HL-60/S4 (cell line): ENCODE data around the gene C12orf76.
"Not testable (repeated sequence)": the region's sequence is repeated elsewhere in the genome, so short reads cannot be mapped to it uniquely, and the experiment has no call there.

Source experiments
- in situ Hi-C: fragments of 300-500 bp; cut with MboI; formaldehyde crosslinking; loops from 2 replicates; pipeline ENCODE4 v1.14.3; 2022; ENCODE audit warnings: low sequenced_read_pairs

The C12orf76 gene

DNA sequence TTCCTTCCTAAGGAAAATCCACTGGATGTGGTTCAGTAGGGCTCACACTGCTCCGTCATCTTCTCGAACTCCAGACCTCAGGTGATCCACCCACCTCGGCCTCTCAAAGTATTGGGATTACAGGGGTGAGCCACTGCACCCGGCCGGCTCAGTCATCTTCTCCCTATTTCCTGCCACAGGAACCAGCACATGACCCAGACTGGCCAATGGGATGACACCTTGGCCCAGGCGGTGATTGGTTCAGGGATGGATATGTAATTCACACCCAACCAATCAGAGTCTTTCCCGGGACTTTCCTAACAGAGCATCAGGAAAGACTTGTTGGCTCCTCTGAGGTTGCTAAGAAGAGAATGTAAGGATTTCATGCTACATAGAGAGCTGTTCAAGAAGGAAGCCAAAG lies 19.2 kb upstream of the C12orf76 start:
- in situ Hi-C loops, result no loop called here

DNA sequence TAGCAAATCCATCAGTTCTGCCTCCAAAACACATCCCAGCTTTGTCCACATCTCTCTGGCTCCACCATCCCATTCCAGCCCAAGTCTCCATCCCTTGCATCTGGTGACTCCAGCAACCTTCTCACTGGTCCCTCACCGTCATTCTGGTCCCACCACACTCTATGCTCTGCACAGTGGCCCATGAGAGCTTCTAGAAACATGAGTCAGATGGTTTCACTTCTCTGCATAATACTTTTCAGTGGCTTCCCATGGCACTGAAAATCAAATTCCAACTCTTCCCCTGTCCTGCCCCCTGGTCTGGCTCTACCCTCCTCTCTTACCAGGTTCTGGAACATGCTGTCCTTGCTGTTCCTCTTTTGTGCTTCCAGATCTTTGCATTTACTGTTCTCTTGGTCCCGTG lies 17.2 kb upstream of the C12orf76 start:
- in situ Hi-C loops, result no loop called here

DNA sequence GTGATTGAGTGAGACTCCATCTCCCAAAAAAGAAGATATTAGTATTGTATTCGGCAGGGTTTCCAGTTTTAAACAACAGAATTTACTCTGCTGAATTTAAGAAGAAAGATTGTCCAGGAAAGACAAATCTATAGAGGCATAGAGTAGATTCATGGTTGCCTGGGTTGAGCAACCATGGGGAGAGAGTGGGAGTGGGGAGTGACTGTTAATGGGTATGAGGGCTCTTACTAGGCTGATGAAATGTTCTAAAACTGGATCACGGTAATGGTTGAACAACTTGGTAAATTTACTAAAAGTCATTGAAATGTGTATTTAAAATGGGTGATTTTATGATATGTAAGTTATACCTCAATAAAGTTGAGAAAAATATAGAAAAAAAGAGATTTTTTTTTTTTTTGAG lies 13.9 kb upstream of the C12orf76 start:
- in situ Hi-C loops, result no loop called here

DNA sequence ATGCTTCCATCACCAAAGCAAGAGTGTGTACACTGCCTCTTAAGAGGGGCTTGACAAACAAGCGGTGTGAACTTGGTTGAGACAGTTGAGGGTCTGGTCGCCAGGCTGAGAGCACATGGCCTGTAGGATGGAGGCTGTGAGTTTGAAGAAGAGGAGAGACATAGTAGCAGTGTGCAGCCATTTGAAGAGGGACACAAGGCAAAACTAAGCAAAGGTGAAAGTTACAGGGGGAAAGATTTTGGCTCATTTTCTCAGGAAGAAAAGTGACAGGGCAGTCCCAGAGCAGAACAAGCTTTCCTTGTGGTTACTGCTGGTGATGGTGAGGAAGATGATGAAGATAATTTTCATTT lies 11.3 kb upstream of the C12orf76 start:
- in situ Hi-C loops, result no loop called here

DNA sequence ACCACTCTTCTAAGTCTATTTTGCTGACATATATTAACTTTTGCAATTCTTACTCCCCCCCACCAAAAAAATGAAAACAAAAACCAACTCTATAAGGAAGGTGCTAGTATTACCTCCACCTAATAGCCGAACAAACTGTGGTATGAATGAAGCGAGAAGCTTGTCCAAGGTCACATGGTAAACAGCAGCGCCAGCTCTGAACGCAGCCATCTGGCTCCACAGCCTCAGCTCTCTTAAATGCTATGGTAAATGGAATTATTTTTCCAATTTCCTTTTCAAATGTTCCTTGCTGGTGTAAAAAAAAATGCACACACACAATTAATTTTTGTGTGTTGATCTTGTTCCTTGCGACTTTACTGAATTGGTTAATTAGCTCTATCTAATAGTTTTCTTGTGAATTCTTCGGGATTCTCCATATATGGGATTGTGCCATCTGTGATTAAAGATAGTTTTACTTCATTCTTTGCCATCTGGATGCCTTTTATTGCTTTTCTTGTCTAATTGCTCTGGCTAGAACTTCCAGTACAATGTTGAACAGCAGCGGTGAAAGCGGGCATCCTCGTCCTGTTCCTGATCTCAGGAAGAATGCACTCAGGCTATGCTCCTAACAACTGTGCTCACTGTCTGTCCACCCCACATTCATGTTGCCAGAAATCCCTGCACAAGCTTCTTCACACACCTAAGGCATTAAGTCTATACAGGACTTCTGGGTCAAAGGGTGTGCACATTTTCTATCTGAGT lies 10.7 kb upstream of the C12orf76 start:
- in situ Hi-C loops, result no loop called here

DNA sequence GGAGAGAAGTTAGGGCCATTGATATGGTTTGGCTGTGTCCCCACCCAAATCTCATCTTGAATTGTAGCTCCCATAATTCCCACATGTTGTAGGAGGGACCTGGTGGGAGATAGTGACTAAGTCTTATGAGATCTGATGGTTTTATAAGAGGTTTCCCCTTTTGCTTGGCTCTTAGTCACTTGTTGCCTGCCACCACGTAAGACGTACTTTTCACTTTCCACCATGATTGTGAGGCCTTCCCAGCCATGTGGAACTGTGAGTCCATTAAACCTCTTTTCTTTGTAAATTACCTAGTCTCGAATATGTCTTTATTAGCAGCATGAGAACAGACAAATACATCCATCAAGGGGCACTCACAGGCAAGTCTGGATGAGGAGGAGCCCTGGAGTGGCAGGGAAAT lies 8.3 kb upstream of the C12orf76 start:
- in situ Hi-C loops, result not testable (repeated sequence)

DNA sequence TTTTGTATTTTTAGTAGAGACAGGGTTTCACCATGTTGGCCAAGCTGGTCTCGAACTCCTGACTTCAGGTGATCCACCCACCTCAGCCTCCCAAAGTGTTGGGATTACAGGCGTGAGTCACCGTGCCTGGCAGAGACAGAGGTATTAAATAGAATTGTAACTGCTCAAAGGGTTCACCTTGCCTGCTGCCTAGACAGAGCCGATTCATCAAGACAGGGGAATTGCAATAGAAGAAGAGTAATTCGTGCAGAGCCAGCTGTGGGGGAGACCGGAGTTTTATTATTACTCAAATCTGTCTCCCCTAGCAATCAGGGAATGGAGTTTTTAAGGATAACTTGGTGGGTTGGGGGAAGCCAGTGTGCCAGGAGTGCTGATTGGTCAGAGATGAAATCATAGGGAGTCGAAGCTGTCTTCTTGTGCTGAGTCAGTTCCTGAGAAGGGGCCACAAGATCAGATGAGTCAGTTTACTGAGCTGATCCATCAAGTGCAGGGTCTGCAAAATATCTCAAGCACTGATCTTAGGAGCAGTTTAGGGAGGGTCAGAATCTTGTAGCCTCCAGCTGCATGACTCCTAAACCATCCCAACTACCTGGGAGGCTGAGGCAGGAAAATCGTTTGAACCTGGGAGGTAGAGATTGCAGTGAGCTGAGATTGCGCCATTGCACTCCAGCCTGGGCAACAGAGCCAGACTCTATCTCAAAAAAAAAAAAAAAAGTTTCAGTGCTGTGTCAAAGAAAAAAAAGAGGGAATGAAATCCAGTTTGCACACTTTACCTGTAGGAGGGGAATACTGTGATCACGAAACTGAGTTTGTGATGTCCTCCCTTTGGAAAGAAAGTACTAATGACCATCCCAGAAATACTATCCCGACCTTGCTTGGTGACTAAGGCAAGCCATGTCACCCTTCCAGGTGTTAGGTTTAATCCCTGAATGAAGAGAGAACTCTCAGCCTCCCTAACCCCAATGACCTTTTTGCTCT lies 7.3 kb upstream of the C12orf76 start:
- in situ Hi-C loops, result not testable (repeated sequence)

DNA sequence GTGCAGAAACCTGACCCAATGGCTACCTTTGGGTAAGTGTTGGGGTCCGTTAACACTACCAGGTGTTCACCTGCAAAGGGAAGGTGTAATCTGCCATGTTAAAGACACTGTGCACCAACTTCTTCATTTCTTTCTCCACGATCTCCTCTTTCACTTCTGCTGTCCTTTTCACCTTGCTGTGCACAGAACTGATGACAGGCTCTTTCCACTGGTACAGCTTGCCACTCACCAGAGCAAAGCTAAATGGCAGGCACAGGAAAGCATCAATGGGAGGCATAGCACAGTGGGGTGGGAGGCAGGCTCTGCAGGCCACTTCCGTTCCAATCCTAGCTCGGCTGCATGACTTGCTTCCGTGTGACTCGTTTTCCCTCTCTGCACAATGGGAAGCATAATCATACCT lies 2.6 kb upstream of the C12orf76 start:
- in situ Hi-C loops, result no loop called here

DNA sequence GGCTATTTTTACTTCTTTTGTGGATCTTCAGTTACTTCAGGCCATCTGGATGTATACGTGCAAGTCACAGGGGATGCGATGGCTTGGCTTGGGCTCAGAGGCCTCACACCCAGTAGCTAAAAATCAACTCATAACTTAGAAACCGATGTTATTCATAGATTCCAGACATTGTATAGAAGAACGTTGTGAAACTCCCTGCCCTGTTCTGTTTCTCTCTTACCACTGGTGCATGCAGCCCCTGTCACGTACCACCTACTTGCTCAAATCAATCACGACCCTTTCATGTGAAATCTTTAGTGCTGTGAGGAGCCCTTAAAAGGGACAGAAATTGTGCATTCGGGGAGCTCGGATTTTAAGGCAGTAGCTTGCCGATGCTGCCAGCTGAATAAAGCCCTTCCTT lies 1.3 kb upstream of the C12orf76 start:
- in situ Hi-C loops, result not testable (repeated sequence)

DNA sequence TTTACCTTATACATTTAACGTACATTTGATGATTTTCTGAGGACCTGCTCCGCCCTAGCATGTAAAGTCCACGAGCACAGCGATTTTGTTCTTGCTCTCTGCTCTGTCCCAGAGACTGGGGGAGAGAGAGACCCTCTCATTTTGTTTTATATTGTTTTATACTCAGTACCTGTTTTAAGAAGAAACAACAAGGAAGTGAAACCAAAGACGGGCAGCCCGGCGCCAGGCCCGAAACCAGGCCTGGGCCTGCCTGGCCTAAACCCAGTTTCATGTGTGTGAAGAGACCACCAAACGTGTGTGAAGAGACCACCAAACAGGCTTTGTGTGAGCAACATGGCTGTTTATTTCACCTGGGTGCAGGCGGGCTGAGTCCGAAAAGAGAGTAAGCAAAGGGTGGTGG lies 712 bp upstream of the C12orf76 start:
- in situ Hi-C loops, result not testable (repeated sequence)

DNA sequence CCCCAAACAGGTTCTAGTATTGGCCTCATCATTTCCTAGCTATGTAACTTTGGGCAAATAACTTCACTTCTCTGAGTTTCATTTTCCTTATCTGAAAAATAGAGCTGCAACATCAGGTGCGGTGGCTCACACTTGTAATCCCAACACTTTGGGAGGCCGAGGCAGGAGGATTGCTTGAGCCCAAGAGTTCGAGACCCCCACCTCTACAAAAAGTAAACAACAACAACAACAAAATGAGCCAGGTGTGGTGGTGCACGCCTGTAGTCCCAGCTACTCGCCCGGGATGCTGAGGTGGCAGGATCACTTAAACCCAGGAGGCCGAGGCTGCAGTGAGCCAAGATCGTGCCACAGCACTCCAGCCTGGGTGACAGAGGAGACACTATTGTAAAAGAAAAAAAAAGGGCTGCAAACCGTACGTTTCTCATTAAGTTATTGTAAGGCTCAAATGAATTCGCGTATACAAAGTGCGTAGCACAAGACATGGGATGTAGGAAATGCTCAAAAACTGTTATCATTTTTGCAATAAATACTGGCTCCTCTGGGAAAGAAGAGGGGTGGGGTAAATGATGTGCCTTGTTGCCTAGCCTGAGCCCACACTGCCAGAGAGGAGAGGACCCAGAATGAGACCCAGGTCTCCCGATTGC lies 903 bp downstream of the C12orf76 start:
- in situ Hi-C loops, result no loop called here

DNA sequence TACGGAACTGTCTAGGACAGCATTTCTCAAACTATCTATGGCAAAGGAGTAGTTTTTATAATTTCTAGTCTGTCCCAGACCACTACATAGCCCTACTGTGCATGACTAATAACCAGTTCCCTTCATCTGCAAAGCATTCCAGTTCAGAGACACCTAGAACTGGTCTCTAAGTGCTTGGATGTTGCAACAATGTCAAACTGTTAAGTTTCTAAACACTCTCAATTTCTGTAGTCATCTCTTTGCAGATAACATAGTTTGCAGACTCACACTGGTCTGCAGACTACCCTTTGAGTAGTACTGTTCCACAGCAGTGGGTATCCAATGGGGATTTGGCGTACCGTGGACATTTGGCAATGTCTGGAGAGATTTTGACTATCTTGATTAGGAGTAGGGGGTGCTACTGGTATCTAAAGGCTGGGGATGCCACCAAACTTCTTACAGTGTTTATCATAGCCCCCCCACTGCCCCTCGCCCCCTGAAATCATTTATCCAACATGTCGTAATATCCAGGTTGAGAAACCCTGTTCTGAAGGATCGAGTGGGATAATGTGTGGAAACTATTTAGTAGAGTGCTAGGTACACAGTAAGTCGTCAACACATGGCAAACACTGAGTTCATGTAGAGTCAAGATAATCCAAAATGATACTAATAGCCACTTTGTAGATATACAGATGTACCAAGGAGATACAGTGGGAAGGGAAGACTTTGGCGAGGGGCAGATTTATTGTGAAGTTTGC lies 1.7 kb downstream of the C12orf76 start:
- in situ Hi-C loops, result no loop called here

DNA sequence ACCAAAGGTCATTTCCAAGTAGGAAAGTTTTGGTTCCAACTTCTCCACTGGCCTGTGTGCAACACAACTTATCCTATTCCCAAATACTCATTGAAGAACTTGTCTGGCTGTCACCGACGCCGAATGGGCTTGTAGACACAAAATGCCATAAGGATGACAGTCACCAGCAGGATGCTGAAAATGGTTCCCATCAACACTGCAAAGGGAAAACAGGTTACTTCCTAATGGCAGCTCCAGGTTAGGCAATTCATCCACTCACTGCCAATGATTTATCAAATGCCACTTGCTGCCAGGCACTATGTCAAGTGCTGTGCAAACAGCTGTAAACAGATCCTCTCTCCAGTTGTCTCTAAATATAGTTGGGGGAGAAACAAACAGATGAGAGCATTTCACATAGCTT lies 6.1 kb downstream of the C12orf76 start:
- in situ Hi-C loops, result no loop called here

DNA sequence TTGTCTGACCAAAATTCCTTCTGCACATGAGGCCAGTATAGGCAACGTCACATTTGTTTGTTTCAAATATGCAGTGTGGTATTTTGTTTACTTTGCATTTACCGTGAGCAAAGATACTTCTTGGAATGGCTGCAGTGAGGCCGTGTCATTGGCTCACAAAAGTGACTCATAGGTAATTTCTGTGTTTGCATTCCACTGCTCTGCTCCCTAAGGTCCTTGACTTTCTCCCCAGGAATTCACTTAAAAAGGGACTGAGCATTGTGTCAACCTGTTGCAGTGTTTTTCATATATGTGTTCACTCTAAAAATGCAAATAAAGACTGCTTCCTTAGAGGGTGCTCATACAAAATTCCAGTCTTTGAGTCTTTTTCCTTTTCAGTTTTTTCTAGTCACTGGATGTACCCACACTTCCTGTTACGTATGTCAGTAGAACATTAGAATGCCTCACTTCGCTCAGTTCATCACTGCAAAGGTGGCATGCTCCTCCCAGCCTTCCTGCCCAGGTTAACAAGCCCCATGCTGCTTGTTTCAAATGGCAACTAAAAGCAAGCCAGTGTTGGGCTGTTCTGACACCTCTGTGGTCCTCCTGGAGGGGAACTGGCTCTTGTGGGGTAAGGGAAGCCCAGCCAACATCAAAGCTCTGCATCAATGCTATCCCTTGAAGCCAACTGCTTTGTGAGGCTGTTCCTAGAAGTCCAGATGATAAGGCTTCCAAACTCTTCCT lies 9.1 kb downstream of the C12orf76 start:
- in situ Hi-C loops, result no loop called here

DNA sequence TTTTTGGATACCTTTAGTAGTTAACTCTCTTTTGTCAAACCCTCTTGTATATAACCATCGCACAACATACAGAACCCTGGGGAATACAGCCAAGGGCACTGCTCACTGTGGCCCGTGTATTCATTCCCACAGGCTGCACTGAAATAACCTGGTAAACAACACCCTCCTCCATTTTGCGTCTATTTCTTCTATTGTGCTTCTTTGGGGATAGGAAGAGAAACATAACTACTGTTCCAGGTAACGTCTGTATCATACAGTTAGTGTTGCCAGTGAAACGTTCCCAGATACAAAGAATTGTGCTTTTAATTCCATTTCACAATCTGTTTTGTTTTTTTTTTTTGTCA lies 9.6 kb downstream of the C12orf76 start:
- in situ Hi-C loops, result no loop called here

DNA sequence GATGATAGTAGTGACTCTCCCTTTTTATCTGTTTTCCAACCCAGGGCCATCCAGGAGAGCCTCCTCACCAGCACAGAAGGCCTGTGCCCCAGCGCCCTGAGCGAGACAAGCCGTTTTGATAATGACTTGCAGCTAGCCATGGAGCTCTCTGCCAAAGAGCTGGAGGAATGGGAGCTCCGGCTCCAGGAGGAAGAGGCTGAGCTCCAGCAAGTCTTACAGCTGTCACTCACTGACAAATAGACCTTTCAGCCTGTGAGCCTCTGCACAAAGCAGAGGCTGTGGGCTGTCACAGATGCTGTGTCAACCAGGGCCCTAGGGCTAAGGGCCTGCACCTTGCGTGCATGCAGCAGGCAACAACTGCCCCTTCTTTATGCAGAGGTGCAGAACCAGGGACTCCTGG lies 11.0 kb downstream of the C12orf76 start:
- in situ Hi-C loops, result no loop called here

DNA sequence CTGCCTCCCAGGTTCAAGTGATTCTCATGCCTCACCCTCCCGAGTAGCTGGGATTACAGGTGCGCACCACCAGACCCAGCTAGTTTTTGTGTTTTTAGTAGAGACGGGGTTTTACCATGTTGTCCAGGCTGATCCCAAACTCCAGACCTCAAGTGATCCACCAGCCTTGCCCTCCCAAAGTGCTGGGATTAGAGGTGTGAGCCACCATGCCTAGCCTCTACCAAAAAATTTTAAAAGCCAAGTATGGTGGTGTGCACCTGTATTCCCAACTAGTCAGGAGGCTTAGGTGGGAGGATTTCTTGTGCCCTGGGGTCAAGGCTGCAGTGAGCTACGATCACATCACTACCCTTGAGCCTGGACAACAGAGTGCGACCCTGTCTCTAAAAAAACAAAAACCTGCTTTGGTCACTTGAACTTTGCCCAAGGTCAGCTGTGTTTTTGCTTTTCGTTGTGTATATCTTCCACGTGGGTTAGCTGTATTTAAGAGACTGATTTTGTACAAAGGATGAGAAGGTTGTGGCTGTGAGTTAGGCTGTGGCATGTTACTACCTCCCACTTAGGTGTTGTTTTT lies 12.7 kb downstream of the C12orf76 start:
- in situ Hi-C loops, result no loop called here

DNA sequence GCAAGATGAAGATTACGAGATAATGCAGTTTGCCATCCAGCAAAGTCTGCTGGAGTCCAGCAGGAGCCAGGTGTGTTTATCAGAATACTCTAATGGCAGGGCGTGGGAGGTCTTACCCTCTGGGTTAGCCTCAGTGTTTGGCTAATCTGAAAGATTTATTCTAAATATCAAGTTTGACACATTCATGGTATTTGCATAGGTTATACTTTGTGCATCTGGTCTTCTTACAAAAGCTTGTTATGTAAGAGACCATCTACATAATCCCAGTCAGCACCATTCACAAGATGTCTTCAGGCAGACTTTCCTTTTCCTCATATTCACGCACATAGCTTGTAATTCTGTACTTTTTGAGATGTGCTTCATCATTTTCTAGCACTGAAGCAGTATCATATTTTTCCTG lies 14.4 kb downstream of the C12orf76 start:
- in situ Hi-C loops, result no loop called here

DNA sequence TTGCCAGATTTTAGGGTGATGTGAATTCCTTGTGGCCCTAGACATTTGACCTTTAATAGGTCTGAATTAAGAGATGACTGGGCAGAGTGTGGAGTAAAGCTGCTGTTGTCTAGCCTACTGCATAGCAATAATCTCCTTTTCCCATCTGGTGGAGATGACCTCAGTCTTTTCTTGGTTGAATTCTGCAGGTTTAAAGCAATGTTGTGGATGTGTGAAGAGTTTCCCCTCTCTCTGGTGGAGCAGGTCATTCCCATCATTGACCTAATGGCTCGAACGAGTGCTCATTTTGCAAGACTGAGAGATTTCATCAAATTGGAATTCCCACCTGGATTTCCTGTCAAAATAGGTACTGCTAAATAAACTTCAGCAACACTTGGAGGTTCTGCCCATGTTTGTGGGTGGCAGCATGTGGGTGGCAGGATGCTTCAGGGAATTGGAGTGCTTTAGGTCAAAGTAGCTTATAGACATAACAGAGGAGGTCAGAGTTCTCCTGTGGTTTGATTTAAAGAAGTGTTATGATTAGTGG lies 19.0 kb downstream of the C12orf76 start:
- in situ Hi-C loops, result no loop called here

DNA sequence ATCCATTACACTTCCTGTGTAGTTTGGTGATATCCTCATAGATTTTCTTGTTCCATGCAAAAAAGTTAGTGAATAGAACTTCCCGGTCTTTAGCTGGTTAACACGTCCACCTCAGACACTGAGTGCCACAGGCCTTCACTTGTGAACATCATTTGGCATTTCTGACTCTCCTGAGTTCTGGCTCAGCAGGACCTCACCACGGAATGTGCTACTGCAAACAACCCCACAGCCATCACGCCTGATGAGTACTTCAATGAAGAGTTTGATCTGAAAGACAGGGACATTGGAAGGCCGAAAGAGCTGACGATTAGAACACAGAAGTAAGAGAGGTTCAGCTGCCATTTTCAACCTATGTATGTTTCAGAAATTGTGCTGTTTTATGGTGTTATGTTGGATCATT lies 20.0 kb downstream of the C12orf76 start:
- in situ Hi-C loops, result no loop called here
